Spinal cord (tissue), 10 donors: ENCODE measurements around the gene TBC1D17. TPM values are rescaled to one million over a fixed set of nuclear protein-coding genes. Genes with fewer than 3 reads are reported as not detected.

Source experiments
- DNase-seq, 6 donors: peaks; one replicate each; pipeline versions ENCODE4 v3.0.0 to v3.0.0-alpha.2; 2013 to 2015; ENCODE audit warnings: low spot score in 6 of 6, low read depth in 4 of 6
- H3K27ac ChIP-seq: one replicate; pipeline ENCODE4 v1.5.1; 2013; ENCODE audit warnings: low read depth, low read length, control low read depth
- H3K27me3 ChIP-seq: one replicate; pipeline ENCODE4 v1.6.1; 2013; ENCODE audit warnings: low read length; ENCODE audit not compliant: control insufficient read depth, insufficient read depth
- H3K36me3 ChIP-seq: one replicate; pipeline ENCODE4 v1.6.1; 2013; ENCODE audit warnings: low read length; ENCODE audit not compliant: control insufficient read depth, insufficient read depth
- H3K4me1 ChIP-seq: one replicate; pipeline ENCODE4 v1.6.1; 2013; ENCODE audit warnings: low read length; ENCODE audit not compliant: control insufficient read depth, insufficient read depth
- H3K4me3 ChIP-seq: one replicate; pipeline ENCODE4 v1.5.1; 2013; ENCODE audit warnings: low read depth, low read length, control low read depth
- H3K9me3 ChIP-seq: one replicate; pipeline ENCODE4 v1.6.1; 2013; ENCODE audit warnings: low read length; ENCODE audit not compliant: control insufficient read depth, insufficient read depth
- WGBS: methylation state at CpG from one replicate; pipeline ENCODE4 v1.1.5; 2013; ENCODE audit warnings: missing lambda C conversion rate; ENCODE audit not compliant: insufficient coverage; 5-methylcytosine and 5-hydroxymethylcytosine counted together
- polyA plus RNA-seq, 2 donors: library from polyadenylated mRNA; unstranded; fragments of 120-200 nt; gene quantifications; one replicate each; pipeline ENCODE4 v1.2.1, GENCODE V29; 2013; ENCODE audit not compliant: insufficient read length in 2 of 2
- total RNA-seq, 2 donors: library from RNA; depleted of rRNA in 1 of 2; stranded (reverse); fragments of 120-200 nt in 1 of 2; fragments of >200 nt in 1 of 2; gene quantifications; one replicate each; pipeline versions ENCODE4 v1.2.3 to v1.2.4, GENCODE V29; 2013 to 2014
- donor health status: healthy.

Gene TBC1D17
- total and polyA plus RNA-seq, 4 donors = 9.6 to 78.6 (median 40.5) TPM

GRCh38 chr19:49859682-49860335 is 17.7 kb upstream of the TBC1D17 start:
- no peak for DNase-seq
- no peaks in the 10 kb centered on the region for H3K27me3 ChIP-seq
- peaks cover 35% of the 10 kb centered on the region for H3K4me1 ChIP-seq
- H3K27ac ChIP-seq = no peak overlapping the region
- WGBS = 87% methylated on average over 16 of the region's 22 CpGs
- peaks cover 100% of the 10 kb centered on the region for H3K36me3 ChIP-seq
- no peak overlapping the region for H3K4me3 ChIP-seq
- H3K9me3 ChIP-seq = no peaks in the 10 kb centered on the region

DNA sequence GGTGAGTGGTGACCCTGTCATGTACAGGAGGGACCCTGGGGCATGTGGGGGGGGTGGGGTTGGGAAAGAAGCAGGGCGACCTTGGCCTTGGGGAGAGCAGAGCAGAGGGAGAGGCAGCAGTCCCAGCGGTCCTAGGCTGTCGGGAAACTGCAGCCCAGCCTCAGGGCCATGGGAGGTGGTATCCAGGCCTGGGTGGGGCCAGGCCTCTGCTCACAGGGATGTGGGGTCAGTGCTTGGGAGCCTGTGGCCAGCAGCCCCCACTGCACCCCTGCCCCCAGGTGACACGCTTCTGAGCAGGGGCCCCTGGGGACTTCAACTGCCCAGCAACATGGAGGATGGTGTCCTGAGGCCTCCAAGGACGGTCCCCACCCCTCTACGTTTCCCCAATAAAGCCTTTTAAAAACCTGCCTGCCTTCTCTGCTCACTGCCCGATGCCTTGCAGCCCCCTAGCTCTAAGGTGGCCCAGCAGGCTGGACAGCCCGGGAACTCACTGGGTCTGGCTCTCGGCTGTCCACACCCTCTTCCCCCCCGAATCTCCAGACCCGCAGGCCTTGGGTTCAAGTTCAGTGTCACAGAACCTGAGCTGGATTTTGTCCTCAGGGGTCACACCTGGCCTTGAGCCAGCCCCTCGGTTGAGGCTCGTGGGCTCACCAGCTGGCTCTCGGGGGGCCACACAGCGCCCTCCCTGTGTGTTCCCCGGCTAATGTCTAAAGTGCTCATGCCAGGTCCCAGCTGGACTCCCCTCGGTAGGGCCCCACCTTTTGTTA is 17.0 kb upstream of the TBC1D17 start:
- DNase-seq = no peak
- Histone ChIP-seq H3K27ac (no peak overlapping the region), H3K27me3 (no peaks in the 10 kb centered on the region), H3K4me3 (no peak overlapping the region), H3K9me3 (no peaks in the 10 kb centered on the region), H3K36me3 (peaks cover 97% of the 10 kb centered on the region), H3K4me1 (peaks cover 35% of the 10 kb centered on the region)
- WGBS = 51% methylated on average over 17 of the region's 17 CpGs

GRCh38 chr19:49861107-49861506 is 16.4 kb upstream of the TBC1D17 start:
- H3K9me3 ChIP-seq = no peaks in the 10 kb centered on the region
- no peak overlapping the region for H3K27ac ChIP-seq
- WGBS = 17% methylated on average over 10 of the region's 13 CpGs
- H3K36me3 ChIP-seq = peaks cover 94% of the 10 kb centered on the region
- H3K27me3 ChIP-seq = no peaks in the 10 kb centered on the region
- peak in 1 of 6 donors; percentile 60 for DNase-seq
- H3K4me1 ChIP-seq = peaks cover 41% of the 10 kb centered on the region
- H3K4me3 ChIP-seq = no peak overlapping the region

- Histone ChIP-seq H3K27me3 (no peaks in the 10 kb centered on the region), H3K27ac (no peak overlapping the region), H3K36me3 (peaks cover 89% of the 10 kb centered on the region), H3K4me1 (peaks cover 47% of the 10 kb centered on the region), H3K9me3 (no peaks in the 10 kb centered on the region), H3K4me3 (no peak overlapping the region)
- 80% methylated on average over 44 of the region's 60 CpGs for WGBS
- DNase-seq = peak in 1 of 6 donors; percentile 29
These were observed 15.7 kb upstream of the TBC1D17 start for GRCh38 chr19:49861541-49862378.

DNA sequence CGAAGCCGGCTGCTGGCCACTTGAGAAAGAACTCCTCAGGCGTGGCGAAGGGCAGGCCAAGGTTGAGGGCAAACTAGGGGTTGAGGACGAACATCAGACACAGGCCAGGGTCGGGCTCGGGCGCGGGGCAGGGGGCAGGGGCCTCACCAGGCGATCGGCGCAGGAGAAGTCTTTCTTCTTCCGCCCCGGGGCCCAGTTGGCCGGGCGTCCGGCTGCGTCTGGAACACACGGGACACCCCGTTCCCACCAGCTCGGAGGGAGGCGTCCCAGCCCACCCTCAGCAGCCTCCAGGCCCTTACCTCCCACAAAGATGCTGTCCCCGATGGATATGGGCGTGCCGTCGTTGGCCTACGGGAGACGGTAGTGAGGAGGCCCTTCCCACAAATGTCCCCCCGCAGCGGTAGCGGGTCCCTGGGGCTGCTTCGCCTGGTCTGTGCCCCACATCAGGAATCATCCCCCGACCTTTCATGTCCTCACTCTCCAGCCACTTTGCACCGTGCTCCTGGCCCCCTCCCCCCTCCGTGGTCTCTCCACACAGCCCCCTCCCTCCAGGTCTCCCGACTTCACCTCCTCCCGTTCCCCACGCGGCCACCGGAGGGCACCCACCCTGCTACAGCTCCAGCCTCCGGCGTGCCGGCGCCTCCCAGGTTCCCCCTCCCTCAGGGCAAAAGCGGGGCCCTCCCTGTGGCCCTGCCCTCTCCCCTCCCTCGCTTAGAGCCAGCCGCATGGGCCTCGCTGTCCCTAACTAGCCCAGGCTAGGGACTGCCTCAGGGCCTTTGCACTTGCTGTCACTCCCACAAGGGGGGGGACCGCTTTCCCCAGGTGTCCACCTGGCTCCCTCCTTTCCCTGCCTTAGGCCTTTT is 14.9 kb upstream of the TBC1D17 start:
- no peak overlapping the region for H3K27ac ChIP-seq
- H3K9me3 ChIP-seq = no peaks in the 10 kb centered on the region
- peak in 1 of 6 donors; percentile 10 for DNase-seq
- H3K4me1 ChIP-seq = peaks cover 52% of the 10 kb centered on the region
- peaks cover 80% of the 10 kb centered on the region for H3K36me3 ChIP-seq
- WGBS = 67% methylated on average over 46 of the region's 49 CpGs
- H3K4me3 ChIP-seq = no peak overlapping the region
- no peaks in the 10 kb centered on the region for H3K27me3 ChIP-seq

- Histone ChIP-seq H3K4me1 (peaks cover 52% of the 10 kb centered on the region), H3K27ac (no peak overlapping the region), H3K27me3 (no peaks in the 10 kb centered on the region), H3K36me3 (peaks cover 73% of the 10 kb centered on the region), H3K4me3 (no peak overlapping the region), H3K9me3 (no peaks in the 10 kb centered on the region)
- WGBS = 92% methylated on average over 17 of the region's 24 CpGs
- no peak for DNase-seq
These were observed 14.1 kb upstream of the TBC1D17 start for GRCh38 chr19:49863254-49863934.

- Histone ChIP-seq H3K27ac (no peak overlapping the region), H3K4me1 (peaks cover 56% of the 10 kb centered on the region), H3K36me3 (peaks cover 67% of the 10 kb centered on the region), H3K4me3 (no peak overlapping the region), H3K27me3 (no peaks in the 10 kb centered on the region), H3K9me3 (no peaks in the 10 kb centered on the region)
- WGBS = 94% methylated on average over 17 of the region's 17 CpGs
- no peak for DNase-seq
These were observed 13.6 kb upstream of the TBC1D17 start for GRCh38 chr19:49863935-49864320.

DNA sequence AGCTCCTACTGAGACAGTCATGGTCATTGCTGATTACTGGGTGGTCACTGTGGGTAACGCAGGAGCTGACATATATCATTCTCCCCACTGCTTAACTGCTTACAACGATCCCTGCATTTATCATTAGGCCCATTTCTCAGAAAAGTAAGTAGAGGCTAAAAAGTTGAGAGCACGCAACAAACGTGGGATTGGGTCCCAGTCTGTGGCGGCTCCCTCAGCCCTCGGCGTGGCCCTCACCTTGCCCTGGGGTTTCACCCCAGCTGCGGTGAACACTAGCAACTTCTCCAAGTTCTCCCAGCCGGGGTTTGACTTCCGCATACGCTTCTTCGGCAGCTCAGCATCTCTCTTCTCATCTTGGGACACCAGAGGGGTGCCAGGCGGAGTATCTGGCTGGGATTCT is 12.6 kb upstream of the TBC1D17 start:
- Histone ChIP-seq H3K9me3 (no peaks in the 10 kb centered on the region), H3K4me1 (peaks cover 64% of the 10 kb centered on the region), H3K27me3 (no peaks in the 10 kb centered on the region), H3K36me3 (peaks cover 58% of the 10 kb centered on the region), H3K4me3 (peak overlapping the region; percentile 3), H3K27ac (no peak overlapping the region)
- no peak for DNase-seq
- WGBS = 89% methylated on average over 11 of the region's 13 CpGs
